GM18505 (cell line): ENCODE data around the gene ACOT7.

ENCODE experiments used
- ATAC-seq: cut with Tn5 transposase; IDR thresholded peaks from one replicate; pipeline ENCODE4 v1.9.1; 2021; ENCODE audit not compliant: unreplicated experiment
- POLR2A ChIP-seq: IDR thresholded peaks from 4 replicates; pipeline ENCODE4 v1.6.1; 2011; ENCODE audit warnings: borderline replicate concordance; ENCODE audit not compliant: insufficient read depth, insufficient read length; ENCODE audit errors: extremely low read depth

The ACOT7 gene

DNA sequence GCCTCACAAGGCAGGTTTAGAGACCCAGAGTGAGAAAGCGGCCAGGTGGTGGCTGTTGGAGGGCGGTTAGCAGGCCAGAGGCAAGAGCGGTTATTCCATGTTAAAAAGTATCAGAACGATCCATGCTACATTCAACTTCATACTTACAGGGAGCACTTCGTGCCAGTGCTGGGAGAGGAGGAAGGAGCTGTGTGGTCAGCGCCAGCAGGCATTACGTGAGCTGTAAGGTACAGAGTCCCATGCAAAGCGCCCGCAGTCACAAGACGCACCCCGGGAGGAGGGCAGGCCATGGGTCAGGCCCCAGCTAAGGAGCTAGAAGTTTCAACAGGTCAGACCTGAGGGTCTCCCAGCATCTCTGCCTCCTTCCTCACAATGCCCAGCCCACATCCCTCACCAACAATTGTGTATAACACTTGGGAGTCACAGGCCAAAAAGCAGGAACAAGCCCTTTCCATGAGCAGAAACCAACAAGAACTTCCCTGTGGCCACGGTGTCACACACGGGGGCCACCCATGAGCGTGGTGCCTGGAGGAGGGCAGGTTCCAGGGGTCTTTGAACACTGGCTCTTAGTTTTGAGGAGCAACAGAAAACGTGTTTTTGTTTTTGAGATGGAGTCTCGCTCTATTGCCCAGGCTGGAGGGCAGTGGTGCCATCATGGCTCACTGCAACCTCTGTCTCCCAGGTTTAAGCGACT, 110.8 kb downstream of the ACOT7 start:
- no peak for ATAC-seq
- TF ChIP-seq POLR2A: no peak

DNA sequence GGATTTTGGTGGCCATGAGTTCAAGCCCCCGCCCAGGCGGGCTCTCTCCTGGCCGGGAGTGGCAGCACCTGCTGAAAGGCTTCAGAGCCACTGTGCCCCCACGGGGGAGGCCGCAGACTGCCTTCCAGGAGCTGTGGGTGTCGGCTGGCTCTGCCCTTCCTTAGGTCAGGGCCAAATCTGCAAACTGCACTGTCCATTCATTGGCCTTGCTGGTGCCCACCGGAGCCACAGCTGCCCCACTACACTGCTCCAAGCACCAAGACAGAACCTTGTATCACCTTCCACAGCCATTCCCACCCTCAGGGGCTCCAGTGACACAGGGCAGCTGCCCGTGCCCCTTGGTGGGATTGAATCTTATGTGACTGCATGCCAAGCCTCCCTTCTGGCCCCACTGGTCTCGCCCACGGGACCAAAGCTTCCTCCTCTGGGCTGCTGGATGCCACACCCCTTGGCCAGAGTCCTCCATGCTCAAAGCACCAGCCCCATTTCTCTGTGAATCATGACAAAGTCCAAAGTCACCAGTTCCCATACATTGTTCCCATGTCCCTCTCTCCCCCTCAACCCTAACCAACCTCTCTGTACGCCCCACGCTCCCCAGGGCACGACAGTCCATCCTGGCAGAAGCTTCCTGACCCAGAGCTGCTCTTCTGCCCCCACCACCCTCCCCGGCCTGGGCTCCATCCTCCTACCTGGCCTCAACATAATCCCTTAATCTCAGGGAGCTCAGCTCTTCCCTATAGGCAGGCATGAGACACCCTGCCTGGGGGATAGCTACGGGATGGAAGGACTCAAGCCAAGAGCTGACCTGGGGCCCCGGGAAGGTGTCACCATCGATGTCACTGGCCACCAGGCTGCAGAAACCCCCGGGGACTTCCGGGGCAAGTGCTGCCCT, 111.8 kb downstream of the ACOT7 start:
- no peak for TF ChIP-seq POLR2A

DNA sequence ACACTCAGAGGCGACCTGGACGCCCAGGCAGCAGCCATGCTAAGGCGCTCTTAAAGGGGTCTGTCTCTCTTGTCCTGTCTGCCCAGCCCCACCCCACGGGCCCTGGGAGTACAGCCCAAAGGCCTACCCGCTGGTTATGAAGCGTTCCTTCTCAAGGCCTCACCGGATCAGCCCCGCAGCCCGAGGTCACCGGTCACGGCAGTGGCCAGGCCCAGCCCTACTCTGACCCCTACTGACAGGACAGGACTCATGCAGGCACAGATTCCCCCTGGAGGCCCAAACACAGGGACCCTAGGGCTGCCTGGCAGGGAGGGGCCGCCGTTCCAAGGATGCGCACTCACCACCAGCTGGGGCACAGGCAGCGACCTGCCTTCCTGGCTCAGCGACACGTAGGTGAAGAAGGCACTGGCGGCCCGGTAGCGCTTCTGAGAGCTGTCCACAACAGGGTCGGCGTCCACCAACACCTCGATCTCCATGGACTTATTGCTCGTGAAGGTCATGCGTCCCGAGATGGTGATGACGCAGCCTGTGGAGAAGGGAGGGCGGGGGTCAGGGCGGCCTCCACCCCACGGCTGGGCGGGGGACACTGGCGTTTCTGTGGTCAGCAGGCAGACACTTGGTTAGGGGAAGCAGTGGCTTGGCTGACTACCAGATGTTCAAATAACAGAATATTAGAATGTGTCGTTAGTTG, 112.7 kb downstream of the ACOT7 start:
- TF ChIP-seq POLR2A: no peak
- ATAC-seq: no peak

More for the DNA sequence above, 111.8 kb downstream of the ACOT7 start:
- no peak for ATAC-seq

DNA sequence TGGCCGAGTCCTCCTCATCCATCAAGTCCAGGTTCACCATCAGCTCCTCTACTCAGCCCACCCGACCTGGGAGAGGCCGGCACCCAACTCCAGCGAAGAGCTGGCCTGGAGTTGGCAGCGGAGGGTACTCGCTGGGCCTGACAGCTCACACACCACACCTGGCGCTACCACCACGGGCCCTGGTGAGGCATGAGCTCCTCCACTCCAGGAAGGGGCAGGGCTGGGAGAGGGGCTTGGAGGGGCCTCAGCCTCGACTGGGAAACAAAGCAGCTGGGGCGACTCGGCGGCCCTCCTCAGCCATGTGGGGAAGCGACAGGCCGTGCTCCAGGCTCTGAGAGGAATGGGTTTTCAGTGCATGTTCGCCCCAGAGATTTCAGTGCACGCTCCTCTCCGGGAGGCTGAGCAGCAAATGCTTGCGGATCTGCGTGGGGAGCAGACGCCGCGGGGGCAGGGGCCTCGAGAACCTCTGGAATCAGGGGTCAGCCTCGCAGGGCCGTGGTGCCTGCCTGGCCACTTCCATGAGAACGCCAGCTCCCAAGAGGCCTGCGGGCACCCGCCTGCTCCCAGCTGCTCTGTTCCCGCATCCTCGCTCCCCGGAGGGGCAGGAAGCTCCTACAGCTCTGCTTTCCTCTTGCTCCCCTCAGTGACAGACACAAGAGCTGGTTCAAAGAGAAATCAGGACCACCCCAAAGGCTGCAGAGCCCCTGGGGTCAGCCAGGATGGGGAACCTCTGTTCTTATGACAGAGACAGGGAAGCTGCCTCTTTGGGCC, 113.8 kb downstream of the ACOT7 start:
- ATAC-seq: no peak
- no peak for TF ChIP-seq POLR2A

- ATAC-seq: no peak
- no peak for TF ChIP-seq POLR2A
Observed at GRCh38 chr1:6279066-6279465, 114.5 kb downstream of the ACOT7 start.

- ATAC-seq: no peak
- TF ChIP-seq POLR2A: no peak
Observed at GRCh38 chr1:6278263-6278662, 115.3 kb downstream of the ACOT7 start.

DNA sequence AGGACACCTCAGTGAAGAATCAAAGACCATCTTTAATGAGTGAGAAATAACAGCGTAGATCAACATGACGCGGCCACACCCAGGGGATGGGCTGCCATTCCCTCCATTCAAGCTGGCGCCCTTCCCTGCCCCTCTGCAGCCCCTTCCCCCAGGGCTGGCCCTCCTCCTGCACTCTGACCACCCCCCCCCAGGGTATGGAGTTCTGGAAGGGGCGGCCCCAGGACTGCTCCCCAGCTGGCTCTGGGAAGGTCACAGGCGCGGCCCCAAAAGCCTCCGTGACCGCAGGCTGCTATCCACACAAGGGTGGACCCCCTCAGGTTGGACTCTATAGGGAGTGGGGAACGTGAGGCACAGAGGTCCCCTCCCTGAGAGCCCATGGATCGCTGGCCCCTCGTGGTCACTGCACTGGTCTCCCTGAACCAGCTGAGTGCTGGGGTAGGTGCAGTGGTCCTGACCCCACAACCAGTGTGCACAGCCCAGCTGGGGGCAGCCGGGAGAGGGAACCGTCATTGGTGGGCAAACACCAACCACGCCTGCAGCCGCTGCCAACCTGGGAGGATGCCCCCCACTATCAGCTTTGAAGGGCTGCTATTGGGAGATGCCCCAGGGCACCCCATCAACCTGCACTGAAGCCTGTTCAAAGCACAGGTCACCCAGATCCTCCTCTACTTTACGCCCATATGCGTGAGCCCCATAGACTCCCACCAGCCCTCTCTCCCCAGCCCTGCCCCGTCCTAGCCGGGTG, 116.6 kb downstream of the ACOT7 start:
- no peak for TF ChIP-seq POLR2A
- no peak for ATAC-seq

GRCh38 chr1:6275826-6276782, 117.5 kb downstream of the ACOT7 start:
- no peak for TF ChIP-seq POLR2A
- ATAC-seq: no peak

DNA sequence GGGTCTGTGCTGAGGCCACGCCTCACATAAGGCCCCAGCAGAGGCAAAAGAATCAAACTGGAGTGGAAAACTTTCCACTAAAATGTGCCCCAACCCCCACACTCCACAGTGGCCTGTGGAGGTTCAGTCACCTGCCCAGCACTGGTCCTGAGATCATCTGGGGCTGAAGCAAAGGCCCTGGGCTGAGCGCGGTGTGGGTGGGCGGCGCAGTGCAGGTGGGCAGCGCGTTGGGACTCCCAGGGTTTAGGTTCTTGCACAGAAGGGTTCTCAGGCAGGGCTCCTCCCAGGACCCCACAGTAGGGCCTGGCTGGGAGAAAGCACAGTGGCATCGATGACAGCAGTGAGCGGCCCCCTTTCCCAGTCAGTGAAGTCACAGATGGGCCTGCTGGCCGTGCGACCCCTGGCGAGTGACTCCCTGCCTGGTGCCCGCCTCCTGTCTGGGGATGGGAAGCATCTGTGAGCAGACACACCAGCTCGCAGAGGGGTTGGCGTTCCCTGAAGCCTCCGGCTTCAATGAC, 118.9 kb downstream of the ACOT7 start:
- no peak for ATAC-seq
- no peak for TF ChIP-seq POLR2A

DNA sequence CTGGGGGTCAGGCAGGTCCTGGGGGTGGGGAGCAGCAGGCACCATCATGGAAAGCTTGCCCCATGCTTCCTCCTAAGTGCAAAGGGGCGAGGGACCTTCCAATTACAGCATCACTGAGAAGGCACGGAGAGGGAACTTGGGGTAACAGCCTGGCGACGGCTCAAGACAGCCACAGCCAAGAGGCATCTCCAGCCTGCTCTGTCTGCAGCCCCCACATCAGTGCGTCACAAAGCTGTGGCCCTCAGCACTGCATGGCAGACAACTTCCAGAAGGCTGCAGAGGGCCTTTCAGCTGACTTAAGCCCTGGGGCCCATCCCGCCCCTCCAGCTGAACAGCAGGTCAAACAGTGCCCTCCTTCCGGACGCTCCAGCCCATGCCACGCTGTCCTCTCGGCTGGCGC, 119.5 kb downstream of the ACOT7 start:
- ATAC-seq: no peak
- TF ChIP-seq POLR2A: no peak

- ATAC-seq: no peak
- TF ChIP-seq POLR2A: no peak
Observed at GRCh38 chr1:6273380-6273891, 120.1 kb downstream of the ACOT7 start.

DNA sequence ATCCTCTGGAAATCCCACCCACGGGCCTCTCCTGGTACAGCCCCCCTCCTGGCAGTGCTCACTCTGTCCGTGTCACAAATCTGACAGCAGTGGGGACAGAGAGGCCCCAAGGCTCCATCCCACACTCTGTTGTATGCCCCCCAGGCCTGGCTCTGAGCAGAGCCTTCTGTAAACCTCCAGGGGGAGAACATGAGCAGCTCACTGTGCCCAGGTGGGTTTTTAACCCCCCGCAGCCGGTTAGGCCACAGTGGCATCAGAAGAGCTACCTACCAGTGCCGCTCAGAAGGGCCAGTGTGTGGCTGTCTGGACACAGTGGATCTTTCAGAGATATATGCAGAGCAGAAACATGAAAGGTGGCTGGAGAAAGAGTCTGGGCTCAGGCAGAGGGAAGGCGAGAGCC, 120.7 kb downstream of the ACOT7 start:
- ATAC-seq: no peak
- TF ChIP-seq POLR2A: no peak

- no peak for ATAC-seq
- no peak for TF ChIP-seq POLR2A
Observed at GRCh38 chr1:6272452-6272851, 121.1 kb downstream of the ACOT7 start.
